HEK293 (cell line): ENCODE measurements around the gene BCAS3.

ENCODE experiments used
- CTCF ChIA-PET: fragments of 350-600 bp; formaldehyde crosslinking; extraction: SDS; loops from one replicate; lab custom pipeline; 2021; ENCODE audit warnings: antibody characterized with exemption; lab: Yijun Ruan, JAX
- POLR2A ChIA-PET: fragments of 300-600 bp; formaldehyde crosslinking; extraction: SDS; loops from one replicate; lab custom pipeline; 2020; ENCODE audit warnings: antibody characterized with exemption, inconsistent platforms; lab: Yijun Ruan, JAX
- H3K27ac ChIP-seq: fragments of 200-500 bp; sonication (Bioruptor generic); 2 replicates; pipeline ENCODE4 v1.5.1; 2014; ENCODE audit warnings: low read depth, low read length, control low read depth, inconsistent platforms; ENCODE audit errors: extremely low read depth
- H3K36me3 ChIP-seq, 2 experiments: fragments of 200-500 bp in 1 of 2; sonication (Bioruptor generic) in 1 of 2; 1 replicate in 1 of 2; 2 replicates in 1 of 2; pipeline ENCODE4 v1.5.1; 2014 to 2017; ENCODE audit warnings: inconsistent platforms in 2 of 2, low read length in 2 of 2; ENCODE audit not compliant: control insufficient read depth in 2 of 2, insufficient read depth in 1 of 2
- H3K4me1 ChIP-seq: fragments of 200-500 bp; sonication (Bioruptor generic); 2 replicates; pipeline ENCODE4 v1.5.1; 2014; ENCODE audit warnings: mild to moderate bottlenecking, low read length, inconsistent platforms; ENCODE audit not compliant: control insufficient read depth, insufficient read depth
- H3K4me3 ChIP-seq: 2 replicates; pipeline ENCODE4 v1.5.1; 2011; ENCODE audit warnings: low read depth, mild to moderate bottlenecking, control low read depth, low read length, moderate library complexity
- H3K9me3 ChIP-seq: fragments of 200-500 bp; sonication (Bioruptor generic); 2 replicates; pipeline ENCODE4 v1.5.1; 2014; ENCODE audit warnings: low read depth, low read length, inconsistent platforms; ENCODE audit not compliant: control insufficient read depth, insufficient read depth
- ELK4 ChIP-seq: IDR thresholded peaks from 2 replicates; pipeline ENCODE4 v1.6.1; 2011; ENCODE audit warnings: mild to moderate bottlenecking, low read depth, low read length, borderline replicate concordance
- PATZ1 ChIP-seq: fragments of 450-650 bp; formaldehyde crosslinking; IDR thresholded peaks from 2 replicates; pipeline ENCODE4 v1.5.1; 2016; ENCODE audit warnings: missing biosample characterization, missing genetic modification characterization
- ZBTB10 ChIP-seq: fragments of 450-650 bp; formaldehyde crosslinking; IDR thresholded peaks from 2 replicates; pipeline ENCODE4 v1.5.1; 2016; ENCODE audit warnings: missing biosample characterization, missing genetic modification characterization
- ZBTB21 ChIP-seq: fragments of 450-650 bp; formaldehyde crosslinking; IDR thresholded peaks from 2 replicates; pipeline ENCODE4 v1.5.1; 2017; ENCODE audit warnings: missing biosample characterization, missing genetic modification characterization
- ZBTB8A ChIP-seq: fragments of 450-650 bp; formaldehyde crosslinking; IDR thresholded peaks from 2 replicates; pipeline ENCODE4 v1.5.1; 2016; ENCODE audit warnings: missing biosample characterization, missing genetic modification characterization
- ZFHX2 ChIP-seq: fragments of 450-650 bp; formaldehyde crosslinking; conservative IDR thresholded peaks from 2 replicates; pipeline ENCODE4 v1.5.1; 2016; ENCODE audit warnings: missing biosample characterization, missing genetic modification characterization
- ZFP69B ChIP-seq: fragments of 450-650 bp; formaldehyde crosslinking; IDR thresholded peaks from 2 replicates; pipeline ENCODE4 v1.5.1; 2016; ENCODE audit warnings: missing biosample characterization, missing genetic modification characterization
- ZNF121 ChIP-seq: fragments of 450-650 bp; formaldehyde crosslinking; IDR thresholded peaks from 2 replicates; pipeline ENCODE4 v1.5.1; 2016; ENCODE audit warnings: missing biosample characterization, missing genetic modification characterization
- ZNF138 ChIP-seq: fragments of 450-650 bp; formaldehyde crosslinking; IDR thresholded peaks from 2 replicates; pipeline ENCODE4 v1.5.1; 2016; ENCODE audit warnings: missing biosample characterization, missing genetic modification characterization, borderline replicate concordance
- ZNF140 ChIP-seq: fragments of 450-650 bp; formaldehyde crosslinking; IDR thresholded peaks from 2 replicates; pipeline ENCODE4 v1.5.1; 2016; ENCODE audit warnings: missing biosample characterization, missing genetic modification characterization
- ZNF157 ChIP-seq: fragments of 450-650 bp; formaldehyde crosslinking; IDR thresholded peaks from 2 replicates; pipeline ENCODE4 v1.5.1; 2016; ENCODE audit warnings: missing biosample characterization, missing genetic modification characterization
- ZNF175 ChIP-seq: fragments of 450-650 bp; formaldehyde crosslinking; IDR thresholded peaks from 2 replicates; pipeline ENCODE4 v1.5.1; 2016; ENCODE audit warnings: missing biosample characterization, missing genetic modification characterization
- ZNF211 ChIP-seq: fragments of 450-650 bp; formaldehyde crosslinking; IDR thresholded peaks from 2 replicates; pipeline ENCODE4 v1.5.1; 2016; ENCODE audit warnings: low read depth, missing biosample characterization, missing genetic modification characterization
- ZNF223 ChIP-seq: fragments of 450-650 bp; formaldehyde crosslinking; IDR thresholded peaks from 2 replicates; pipeline ENCODE4 v1.5.1; 2016; ENCODE audit warnings: missing biosample characterization, missing genetic modification characterization
- ZNF398 ChIP-seq: fragments of 450-650 bp; formaldehyde crosslinking; IDR thresholded peaks from 2 replicates; pipeline ENCODE4 v1.5.1; 2017; ENCODE audit warnings: missing biosample characterization, missing genetic modification characterization
- ZNF529 ChIP-seq: fragments of 450-650 bp; formaldehyde crosslinking; IDR thresholded peaks from 2 replicates; pipeline ENCODE4 v1.5.1; 2017; ENCODE audit warnings: missing genetic modification characterization, missing biosample characterization; ENCODE audit not compliant: insufficient replicate concordance
- ZNF571 ChIP-seq: fragments of 450-650 bp; formaldehyde crosslinking; IDR thresholded peaks from 2 replicates; pipeline ENCODE4 v1.5.0; 2017; ENCODE audit warnings: missing biosample characterization, missing genetic modification characterization
- ZNF777 ChIP-seq: fragments of 450-650 bp; formaldehyde crosslinking; IDR thresholded peaks from 2 replicates; pipeline ENCODE4 v1.5.1; 2017; ENCODE audit warnings: missing biosample characterization, missing genetic modification characterization, borderline replicate concordance
- ZSCAN5A ChIP-seq: fragments of 450-650 bp; formaldehyde crosslinking; IDR thresholded peaks from 2 replicates; pipeline ENCODE4 v1.5.1; 2016; ENCODE audit warnings: missing biosample characterization, missing genetic modification characterization
- ZXDB ChIP-seq: fragments of 450-650 bp; formaldehyde crosslinking; IDR thresholded peaks from 2 replicates; pipeline ENCODE4 v1.5.1; 2016; ENCODE audit warnings: missing biosample characterization, missing genetic modification characterization
- TF ChIP-seq, protein P1 (sequence below): sonication (generic); formaldehyde crosslinking; IDR thresholded peaks from 2 replicates; pipeline ENCODE4 v1.8.1; 2022; ENCODE audit warnings: mild to moderate bottlenecking, moderate library complexity, missing genetic modification reagents
- TF ChIP-seq, protein P2 (sequence below): fragments of 450-650 bp; formaldehyde crosslinking; IDR thresholded peaks from 2 replicates; pipeline ENCODE4 v1.5.1; 2016; ENCODE audit warnings: missing biosample characterization, missing genetic modification characterization

Gene BCAS3

DNA sequence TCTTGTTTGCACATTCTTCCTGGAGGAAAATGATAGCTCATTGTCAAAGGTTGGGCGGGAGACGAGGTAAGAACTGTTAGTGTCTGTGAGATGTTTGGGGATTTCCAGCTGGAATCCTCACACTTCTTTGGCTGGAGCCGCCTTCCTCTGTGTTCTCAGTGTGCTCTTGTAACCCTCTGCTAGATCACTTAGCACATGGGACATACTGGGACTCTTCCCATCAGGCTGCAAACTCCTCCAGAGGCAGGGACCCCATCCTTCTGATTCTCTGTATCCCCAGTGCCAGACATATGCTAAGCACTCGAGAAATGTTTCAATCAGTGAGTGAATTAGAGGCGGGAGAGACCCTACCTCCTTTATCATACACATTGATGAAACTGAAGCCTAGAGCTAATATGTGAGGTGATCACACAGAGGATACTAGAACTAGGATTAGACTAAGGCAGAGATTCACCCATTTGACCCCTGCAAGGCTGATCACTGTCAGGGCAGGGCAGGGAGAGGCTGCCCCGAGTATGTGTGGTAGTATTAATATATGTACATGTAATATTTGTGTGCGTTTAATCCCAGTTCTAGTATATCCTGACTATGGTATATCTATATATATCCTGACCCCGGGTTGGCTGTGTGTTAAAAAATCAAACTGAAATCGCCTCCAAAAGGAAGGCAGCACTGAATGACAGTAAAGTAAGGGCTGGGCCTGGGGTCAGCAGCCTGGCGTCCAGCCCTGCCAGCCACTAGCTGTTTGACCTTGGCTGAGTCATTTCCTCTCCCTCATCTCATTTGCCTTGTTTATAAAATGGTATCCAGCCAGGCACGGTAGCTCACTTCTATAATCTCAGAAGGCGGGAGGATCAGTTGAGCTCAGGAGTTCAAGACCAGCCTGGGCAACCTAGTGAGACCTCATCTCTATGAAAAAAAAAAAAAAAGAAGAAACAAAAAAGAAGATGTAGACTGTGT is 646.5 kb downstream of the BCAS3 start (continued):
- TF ChIP-seq ZNF398: no peak
- TF ChIP-seq ZNF157 (tag by site-specific recombination): no peak
- no peak for TF ChIP-seq ZNF140 (tag by site-specific recombination)
- TF ChIP-seq, protein P1, sequence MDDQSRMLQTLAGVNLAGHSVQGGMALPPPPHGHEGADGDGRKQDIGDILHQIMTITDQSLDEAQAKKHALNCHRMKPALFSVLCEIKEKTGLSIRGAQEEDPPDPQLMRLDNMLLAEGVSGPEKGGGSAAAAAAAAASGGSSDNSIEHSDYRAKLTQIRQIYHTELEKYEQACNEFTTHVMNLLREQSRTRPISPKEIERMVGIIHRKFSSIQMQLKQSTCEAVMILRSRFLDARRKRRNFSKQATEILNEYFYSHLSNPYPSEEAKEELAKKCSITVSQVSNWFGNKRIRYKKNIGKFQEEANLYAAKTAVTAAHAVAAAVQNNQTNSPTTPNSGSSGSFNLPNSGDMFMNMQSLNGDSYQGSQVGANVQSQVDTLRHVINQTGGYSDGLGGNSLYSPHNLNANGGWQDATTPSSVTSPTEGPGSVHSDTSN (CRISPR knock-in tag): no peak
- TF ChIP-seq PATZ1 (tag by site-specific recombination): no peak
- TF ChIP-seq, protein P2, sequence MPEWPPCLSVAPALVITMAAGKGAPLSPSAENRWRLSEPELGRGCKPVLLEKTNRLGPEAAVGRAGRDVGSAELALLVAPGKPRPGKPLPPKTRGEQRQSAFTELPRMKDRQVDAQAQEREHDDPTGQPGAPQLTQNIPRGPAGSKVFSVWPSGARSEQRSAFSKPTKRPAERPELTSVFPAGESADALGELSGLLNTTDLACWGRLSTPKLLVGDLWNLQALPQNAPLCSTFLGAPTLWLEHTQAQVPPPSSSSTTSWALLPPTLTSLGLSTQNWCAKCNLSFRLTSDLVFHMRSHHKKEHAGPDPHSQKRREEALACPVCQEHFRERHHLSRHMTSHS (tag by site-specific recombination): no peak
- TF ChIP-seq ZBTB21 (tag by site-specific recombination): no peak
- TF ChIP-seq ZNF175: no peak

DNA sequence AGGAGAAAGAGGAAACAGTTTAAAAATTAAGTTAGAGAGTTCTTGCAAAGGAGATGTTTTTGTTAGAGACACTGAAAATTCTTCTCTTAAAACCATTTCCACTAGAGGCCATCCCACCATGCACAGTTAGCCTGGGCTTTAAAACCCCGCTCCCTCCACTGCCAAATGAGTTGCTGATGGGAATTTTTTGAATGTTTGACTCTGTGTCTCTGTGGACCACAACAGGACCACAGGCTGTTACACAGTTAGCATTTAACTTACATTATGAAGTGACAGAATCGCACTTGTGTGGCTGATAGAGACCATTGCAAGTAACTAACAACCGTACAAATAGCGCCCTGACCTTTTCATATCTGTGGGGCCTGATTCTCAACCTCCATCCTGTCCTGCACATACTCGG is 647.3 kb downstream of the BCAS3 start:
- Histone ChIP-seq H3K4me1 (peaks cover 12% of the 10 kb centered on the region), H3K4me3 (no peak overlapping the region), H3K36me3 (no peaks in the 10 kb centered on the region), H3K27ac (no peak overlapping the region), H3K9me3 (no peaks in the 10 kb centered on the region)
- POLR2A ChIA-PET: no interaction called here
- CTCF ChIA-PET: no interaction called here
- TF ChIP-seq ZNF223 (tag by site-specific recombination): no peak
- TF ChIP-seq ZNF398: no peak
- TF ChIP-seq ZBTB8A (tag by site-specific recombination): no peak
- no peak for TF ChIP-seq ZNF121
- no peak for TF ChIP-seq ZNF571 (tag by site-specific recombination)
- TF ChIP-seq ZNF211 (tag by site-specific recombination): no peak
- TF ChIP-seq ZFHX2 (tag by site-specific recombination): no peak
- TF ChIP-seq ZXDB (tag by site-specific recombination): no peak
- no peak for TF ChIP-seq ZSCAN5A (tag by site-specific recombination)
- TF ChIP-seq ZBTB10: no peak
- TF ChIP-seq ZFP69B (tag by site-specific recombination): no peak
- no peak for TF ChIP-seq ZNF138 (tag by site-specific recombination)
- no peak for TF ChIP-seq ZNF777
- no peak for TF ChIP-seq ZNF529 (tag by site-specific recombination)
- no peak for TF ChIP-seq ELK4
